Measurements from ENCODE around the gene DBP.
"Not testable (repeated sequence)": the region's sequence is repeated elsewhere in the genome, so short reads cannot be mapped to it uniquely, and the experiment has no call there.

DBP gene, protein sequence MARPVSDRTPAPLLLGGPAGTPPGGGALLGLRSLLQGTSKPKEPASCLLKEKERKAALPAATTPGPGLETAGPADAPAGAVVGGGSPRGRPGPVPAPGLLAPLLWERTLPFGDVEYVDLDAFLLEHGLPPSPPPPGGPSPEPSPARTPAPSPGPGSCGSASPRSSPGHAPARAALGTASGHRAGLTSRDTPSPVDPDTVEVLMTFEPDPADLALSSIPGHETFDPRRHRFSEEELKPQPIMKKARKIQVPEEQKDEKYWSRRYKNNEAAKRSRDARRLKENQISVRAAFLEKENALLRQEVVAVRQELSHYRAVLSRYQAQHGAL

DNA sequence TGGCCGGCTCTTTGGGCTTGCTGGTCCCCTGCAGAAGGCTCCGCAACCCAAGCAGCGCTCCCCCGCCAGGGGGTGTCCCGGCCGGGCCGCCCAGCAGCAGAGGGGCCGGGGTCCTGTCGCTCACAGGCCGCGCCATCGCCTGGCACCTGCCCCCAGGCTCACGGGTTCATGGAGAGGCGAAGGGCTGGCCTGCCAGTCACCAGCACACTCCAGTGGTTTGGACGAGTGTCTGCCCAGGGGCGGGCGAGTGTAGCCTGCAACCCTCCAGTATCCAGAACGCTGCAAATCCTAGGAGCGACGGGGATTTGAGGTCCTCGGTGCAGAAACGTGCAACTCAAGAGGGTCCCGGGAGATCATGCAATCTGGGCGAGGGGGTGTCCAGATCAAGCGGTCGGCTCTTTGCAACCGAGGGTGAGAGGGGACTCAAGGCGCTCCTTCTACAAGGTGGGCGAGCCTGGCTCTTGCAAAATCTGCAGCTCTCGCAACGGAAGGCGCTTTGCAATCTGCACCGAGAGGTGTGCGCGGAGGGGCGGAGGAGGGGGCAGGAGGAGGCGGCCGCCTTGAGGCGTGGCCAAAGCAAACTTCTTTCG is at the start of gene DBP:
Gene DBP (minus strand): TSS at position 521 of the 590 bp plus-strand sequence. CDS start 385 bp downstream, at position 136.
- DNase-seq (ENCODE audit: low read depth): no peak

DNA sequence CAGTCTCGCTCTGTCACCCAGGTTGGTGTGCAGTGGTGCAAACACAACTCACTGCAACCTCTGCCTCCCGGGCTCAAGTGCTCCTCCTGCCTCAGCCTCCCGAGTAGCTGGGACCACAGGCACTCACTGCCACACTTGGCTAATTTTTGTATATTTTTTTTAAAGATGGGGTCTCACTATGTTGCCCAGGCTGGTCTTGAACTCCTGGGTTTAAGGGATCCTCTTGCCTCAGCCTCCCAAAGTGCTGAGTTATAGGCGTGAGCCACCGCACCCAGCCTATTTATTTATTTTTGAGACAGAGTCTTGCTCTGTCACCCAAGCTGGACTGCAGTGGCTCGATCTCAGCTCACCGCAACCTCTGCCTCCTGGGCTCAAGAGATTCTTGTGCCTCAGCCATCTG is 49.5 kb upstream of the DBP start:
- DNase-seq (ENCODE audit: low read depth): not testable (repeated sequence)

DNA sequence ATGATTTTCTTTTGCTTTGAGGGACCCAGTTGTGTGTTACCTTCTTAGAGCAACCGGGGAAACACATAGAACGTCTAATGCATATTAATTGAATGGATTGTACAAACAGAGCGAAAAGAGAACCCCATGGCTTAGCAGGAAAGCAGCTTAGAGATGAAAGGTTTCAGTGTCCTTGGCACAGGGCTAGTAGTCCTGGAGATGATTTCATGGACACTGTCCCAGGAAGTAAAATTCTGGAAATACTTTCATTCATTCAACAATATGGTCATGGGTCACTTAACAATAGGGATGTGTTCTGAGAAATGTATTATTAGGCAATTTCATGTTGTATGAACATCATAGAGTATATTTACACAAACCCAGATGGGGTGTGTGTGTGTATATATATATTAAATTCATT is 48.9 kb upstream of the DBP start:
- no peak for DNase-seq (ENCODE audit: low read depth)

DNA sequence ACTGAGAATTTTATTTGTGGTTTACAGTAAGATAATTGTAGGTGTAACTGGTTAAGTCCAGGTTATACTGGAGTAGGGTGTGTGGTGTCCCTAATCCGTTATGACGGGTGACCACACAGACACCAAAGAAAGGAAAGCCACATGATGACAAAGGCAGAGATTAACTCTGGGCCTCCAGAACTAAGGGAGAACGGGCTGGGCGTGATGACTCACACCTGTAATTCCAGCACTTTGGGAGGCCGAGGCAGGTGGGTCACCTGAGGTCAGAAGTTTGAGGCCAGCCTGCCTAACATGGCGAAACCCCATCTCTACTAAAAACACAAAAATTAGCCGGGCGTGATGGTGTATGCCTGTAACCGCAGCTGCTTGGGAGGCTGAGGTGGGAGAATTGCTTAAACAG is 48.4 kb upstream of the DBP start:
- DNase-seq (ENCODE audit: low read depth): no peak

DNA sequence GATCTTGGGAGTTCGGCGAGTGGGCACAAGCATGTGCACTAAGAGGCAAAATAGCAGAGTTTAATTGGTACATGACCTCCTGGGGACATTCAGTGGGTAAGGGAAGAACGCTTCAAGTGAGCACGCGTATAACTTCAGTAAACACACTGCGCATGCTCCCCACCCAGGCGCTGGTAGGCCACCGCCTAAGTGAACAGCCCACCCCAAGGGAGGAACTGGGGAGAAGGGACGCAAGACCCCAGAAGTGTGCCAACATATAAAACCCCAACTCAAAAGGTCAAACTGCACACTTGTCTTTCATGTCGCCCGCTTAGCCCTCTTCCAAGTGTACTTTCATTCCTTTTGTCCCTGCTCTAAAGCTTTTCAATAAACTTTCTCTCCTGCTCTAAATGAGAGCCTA is 46.2 kb upstream of the DBP start:
- no peak for DNase-seq (ENCODE audit: low read depth)

DNA sequence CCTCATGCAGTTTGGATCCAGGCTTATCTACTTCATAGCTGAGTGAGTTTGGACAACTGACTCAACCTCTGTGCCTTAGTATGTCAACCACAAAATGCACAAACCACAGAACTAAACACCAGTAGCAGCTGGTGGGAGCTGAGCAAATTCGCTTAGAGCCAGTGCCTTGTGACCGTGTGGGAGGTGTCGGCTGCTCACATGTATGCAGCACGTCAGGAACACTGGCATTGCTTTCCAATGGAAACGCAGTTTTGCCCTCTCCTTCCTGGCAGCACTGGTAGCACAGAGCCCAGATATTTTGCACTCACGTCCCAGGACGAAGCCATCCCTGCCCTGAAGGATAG is 43.9 kb upstream of the DBP start:
- DNase-seq (ENCODE audit: low read depth): no peak

DNA sequence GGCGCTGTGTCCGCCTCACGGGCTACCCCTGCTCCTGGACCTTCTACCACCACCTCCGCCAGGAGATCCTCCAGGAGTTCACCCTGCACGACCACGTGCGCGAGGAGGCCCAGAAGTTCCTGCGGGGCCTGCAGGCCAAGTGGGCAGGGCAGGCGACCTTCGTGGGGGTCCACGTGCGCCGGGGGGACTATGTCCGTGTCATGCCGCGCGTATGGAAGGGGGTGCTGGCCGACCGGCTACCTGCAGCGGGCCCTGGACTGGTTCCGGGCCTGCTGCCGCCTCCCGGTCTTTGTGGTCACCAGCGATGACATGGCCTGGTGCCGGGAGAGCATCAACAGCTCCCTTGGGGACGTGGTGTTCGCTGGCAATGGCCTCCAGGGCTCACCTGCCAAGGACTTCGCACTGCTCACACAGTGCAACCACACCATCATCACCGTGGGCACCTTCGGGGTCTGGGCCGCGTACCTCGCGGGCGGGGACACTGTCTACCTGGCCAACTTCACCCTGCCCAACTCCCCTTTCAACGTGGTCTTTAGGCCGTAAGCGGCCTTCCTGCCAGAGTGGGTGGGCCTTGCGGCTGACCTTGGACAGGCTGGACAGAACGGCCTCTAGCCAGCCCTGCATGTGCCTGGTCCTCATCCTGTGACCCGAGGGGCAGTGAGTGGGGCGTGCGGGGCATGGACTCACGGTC is 43.4 kb upstream of the DBP start:
- no peak for DNase-seq (ENCODE audit: low read depth)

DNA sequence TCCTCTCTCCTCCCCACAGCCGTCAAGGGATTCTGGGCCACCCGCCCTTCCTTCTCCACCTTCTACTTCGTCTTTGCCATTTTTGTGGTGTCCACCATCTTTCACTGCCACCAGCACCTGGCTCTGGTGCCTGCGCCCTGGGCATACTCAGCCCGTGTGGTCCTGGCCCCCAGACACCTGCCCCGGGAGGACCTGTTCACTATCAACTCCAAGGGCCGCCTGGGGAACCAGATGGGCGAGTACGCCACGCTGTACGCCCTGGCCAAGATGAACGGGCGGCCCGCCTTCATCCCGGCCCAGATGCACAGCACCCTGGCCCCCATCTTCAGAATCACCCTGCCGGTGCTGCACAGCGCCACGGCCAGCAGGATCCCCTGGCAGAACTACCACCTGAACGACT is 42.8 kb upstream of the DBP start:
- DNase-seq (ENCODE audit: low read depth): not testable (repeated sequence)

DNA sequence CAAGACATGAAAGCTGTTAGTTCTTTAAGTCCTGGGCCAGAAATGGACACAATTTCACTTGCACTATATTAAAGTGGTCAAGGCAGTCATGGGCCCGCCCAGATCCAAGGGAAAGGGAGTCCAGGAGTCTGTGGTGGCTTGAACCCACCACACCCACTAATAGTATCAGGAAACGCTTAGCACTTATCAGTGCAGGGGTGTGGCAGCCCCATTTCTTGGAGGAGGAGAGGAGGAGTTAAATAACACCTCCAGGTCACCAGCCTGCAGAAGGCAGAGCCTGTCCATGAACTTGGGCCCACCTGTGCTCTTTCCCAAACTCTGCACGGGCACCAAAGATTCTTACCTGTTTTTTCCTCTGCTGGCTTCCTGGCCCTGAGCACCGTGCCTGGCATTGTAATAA is 41.0 kb upstream of the DBP start:
- DNase-seq (ENCODE audit: low read depth): no peak

DNA sequence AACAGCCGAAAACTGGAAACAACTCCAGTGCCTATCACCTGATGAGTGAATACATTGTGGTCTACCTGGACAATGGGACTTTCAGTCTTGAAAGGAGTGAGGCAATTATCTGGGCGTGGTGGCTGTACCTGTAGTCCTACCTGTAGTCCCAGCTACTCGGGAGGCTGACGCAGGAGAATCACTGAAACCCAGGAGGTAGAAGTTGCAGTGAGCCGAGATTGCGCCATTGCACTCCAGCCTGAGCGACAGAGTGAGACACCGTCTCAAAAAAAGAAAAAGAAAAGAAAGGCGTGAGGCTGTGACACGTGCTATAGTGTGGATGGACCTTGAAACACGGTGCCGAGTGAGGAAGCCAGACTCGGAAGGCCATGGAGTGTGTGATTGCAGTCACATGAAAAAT is 39.7 kb upstream of the DBP start:
- no peak for DNase-seq (ENCODE audit: low read depth)

DNA sequence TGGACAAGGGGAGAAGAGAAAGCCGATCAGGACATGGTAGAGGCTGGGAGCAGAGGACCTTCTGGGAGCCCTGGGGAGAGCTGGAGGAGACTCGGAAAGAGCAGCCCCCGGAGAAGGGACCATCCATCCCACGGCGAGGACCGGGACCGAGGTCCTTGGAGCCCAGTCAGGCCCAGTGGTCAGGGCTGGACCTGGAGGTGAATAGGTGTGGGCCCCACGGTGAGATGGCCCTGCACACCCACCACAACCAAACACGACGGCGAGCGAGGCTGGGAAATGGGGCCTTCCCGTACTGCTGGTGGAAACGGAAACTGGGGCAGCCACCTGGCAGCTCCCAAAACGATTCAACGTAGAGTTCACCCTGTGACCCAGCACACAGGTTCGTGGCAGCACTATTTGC is 39.3 kb upstream of the DBP start:
- DNase-seq (ENCODE audit: low read depth): no peak

DNA sequence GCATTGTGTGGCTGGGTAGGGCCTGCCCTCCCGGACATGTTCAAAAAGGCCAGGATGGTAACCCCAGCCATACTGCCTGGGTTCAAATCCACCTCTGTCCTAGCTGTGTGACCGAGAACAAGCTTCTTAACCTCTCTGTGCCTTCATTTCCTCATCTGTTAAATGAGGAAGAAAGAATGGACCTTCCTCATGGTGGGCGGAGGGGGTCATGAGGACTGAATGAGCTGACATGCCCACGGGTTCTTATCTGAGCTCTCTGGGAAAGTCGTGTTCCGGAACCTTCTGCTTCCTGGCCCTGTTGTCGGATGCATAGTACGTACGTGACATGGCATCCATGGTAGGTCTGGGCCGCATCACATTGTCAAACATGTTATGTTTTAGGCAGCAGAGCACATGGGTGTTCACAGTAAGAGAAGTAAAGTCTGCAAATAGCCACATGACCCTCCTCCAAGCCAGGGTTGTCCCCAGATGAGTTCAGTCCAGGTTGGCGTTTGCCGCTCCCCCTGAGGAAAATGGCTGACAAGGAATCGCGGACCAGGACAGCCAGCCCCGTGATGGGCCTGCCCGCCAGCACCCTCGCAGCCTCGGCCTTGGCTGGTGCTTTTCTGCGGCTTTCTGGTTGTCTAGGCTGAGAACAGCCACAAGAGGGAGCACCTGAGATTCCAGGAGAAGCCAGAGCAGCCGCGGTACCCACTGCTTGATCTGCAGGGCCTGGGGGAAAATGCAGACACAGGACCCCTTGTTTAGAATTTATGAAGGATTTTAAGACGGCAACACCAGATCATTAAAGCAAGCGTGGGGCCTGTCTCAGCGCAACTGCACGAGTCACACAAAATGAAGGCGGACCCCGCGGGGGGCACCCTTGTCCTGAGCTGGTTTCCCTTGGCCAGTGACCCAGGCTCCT is 38.0 kb upstream of the DBP start:
- DNase-seq (ENCODE audit: low read depth): peak; percentile 54

DNA sequence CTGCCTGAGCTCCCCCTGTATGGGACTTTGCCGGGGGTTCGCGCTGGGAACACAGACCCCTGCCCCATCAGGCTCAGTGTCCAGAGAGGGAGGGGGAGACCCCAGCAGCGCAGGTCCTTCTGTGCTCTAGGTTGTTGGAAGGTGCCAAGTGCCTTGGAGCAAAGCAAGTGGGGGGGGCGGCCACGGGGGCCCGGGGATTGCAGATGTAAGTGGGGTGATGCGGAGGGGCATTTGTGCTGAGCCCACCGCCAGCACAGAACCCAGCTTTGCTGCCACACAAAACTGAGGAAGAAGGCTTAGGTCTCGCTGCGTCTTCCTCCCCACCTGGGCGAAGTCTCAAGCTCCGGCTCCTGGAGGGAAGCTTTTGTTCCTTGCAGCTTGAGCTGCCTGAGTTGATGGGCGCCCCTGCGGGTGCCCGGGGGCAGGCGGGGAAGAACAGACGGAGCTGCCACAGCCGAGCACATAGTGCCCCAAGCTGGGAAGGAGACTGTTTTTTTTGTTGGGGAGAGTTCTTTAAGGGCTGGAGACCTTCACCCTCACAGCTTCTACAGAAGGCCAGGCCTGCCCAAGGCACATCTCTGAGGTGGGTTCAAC is 37.1 kb upstream of the DBP start:
- no peak for DNase-seq (ENCODE audit: low read depth)

DNA sequence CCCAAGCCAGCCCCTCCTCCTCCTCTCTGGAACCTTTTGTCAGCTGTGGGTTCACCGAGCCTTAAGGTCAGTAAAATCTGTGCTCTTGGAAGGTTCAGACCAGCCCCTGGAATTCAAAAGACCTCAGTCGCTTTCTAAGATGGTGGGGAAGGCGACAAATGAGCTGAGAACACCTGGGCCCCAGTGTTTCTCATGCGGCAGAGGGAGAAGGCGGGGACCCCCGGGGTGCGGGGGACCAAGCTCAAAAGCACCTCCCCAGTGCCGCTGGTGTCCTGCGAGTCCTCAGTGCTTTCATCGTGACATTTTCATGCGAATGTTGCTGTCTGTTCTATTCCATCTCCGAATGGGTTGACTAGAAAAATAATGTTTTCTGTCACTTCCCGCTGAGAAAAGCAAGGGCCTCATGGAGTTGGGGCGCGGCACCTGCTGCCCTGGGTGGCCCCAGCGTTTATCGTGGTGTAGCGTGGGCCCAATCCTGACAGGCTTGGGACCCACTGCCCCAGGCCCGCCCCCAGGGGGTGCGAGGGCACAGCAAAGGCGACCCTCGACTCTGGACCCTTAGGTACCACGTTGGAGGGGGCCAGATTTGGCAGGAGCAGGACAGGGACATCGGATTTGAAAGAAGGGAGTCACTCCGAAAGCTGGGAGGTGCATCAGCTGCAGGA is 36.4 kb upstream of the DBP start:
- no peak for DNase-seq (ENCODE audit: low read depth)

DNA sequence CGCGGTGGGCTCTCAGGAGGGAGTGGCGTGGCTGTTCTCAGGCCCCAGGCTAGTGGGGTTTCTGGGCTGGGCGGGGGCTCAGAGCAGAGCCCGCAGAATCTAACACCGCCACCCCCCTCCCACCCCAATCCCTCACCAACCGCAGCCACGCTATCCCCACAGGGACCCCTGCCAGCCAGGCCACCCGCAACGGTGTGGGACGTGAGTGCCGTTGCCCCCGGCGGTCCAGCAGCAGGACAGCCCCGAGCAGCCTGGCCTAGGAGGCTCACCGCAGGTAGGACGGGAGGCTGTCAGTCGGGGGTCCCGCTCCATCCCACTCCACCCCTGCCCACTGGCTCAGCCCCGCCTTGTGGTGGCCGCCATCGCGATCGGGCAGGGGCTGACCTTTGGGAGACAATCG is 35.8 kb upstream of the DBP start, which contains the start of gene NTN5:
Gene NTN5 (minus strand): TSS at position 24 of the 400 bp plus-strand sequence. CDS start 2,031 bp downstream, outside the sequence.
- no peak for DNase-seq (ENCODE audit: low read depth)

DNA sequence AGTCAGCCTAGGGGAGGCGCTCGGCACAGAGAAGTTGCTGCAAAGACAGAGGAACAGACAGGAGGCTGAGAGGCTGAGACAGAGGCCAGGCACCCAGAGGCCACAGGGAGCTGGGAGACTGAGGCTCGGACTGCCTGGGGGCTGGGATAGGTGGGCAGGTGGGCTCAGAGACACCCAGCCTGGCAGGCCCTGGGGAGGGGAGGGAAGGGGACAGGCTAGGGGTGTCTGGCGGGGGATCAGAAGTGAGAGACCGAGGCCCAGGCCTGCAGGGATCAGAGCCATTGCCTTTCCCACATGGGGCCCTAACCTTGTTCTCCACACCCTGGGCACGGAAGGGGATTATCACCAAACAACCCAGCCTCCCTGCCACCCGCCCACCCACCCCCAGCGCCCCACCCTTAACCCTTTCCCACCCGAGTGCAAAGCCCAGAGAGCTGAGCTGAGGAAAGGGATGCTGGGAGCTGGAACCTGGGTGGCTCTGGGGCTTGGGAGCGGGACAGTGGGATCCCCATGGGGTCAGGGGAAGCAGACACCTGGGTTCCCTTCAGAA is 34.3 kb upstream of the DBP start:
- DNase-seq (ENCODE audit: low read depth): no peak

DNA sequence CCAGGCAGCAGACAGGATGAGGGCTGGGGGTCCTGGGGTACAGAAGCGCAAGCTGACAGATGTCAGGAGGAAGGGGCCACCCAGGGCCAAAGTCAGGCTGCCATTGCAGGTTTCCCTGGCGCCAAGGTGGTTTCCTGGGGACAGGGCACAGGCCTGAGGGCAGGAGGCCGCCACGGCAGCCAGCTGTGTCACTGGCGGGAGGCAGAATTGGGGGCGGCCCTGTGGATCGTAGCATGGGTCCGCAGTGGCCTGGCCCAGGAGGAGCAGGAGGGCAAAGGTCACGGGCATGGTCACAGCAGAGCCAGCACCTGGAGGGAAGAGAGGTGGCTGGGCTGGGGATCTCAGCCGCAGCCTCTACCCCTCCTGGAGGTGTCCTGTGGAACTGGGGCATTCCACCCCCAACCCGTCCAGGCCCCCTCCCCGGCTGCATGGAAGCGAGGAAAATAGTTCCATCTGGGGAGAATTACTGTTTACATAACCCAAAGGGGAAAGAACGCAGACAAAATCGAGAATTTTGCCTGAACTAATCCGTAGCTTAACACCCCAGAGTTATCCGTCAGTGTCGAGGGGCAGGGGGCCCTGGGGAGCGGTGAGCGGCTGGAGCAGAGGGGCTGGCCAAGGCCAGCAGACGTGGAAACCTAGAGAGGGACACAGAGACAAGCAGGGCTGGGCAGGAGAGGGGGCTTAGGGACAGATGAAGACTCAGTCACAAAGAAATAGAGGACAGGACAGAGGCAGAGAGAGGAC is 33.7 kb upstream of the DBP start:
- no peak for DNase-seq (ENCODE audit: low read depth)

DNA sequence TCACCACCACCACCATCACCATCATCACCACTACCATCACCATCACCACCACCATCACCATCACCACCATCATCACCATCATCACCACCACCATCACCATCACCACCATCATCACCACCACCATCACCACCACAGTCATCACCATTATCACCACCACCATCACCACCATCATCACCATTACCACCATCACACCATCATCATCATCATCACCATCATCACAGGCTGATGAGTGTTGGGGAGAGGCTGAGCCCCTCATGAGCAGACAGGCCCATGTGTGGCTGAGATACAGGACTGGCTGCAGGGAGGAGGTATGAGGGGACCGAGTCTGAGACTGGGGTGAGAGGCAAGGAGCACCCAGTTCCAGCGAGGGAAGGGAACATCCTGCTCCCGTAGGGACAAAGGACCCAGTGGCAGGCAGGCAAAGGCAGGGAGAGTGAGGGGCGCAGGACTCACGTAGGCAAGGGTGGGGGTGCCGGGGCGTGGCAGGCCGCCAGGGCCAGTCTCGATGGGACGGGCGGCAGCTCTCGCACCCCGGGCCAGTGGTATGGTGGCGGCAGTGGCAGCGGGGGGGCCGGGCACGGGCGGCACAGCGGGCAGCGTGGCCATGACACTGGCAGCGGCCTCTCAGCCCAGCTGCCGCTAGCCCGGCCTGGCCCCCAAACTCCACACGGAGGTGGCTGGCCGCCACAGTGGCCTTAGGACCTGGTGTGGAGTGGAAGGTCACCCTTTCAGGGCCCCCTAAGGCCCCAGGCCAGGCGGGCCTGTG is 32.9 kb upstream of the DBP start:
- DNase-seq (ENCODE audit: low read depth): no peak

DNA sequence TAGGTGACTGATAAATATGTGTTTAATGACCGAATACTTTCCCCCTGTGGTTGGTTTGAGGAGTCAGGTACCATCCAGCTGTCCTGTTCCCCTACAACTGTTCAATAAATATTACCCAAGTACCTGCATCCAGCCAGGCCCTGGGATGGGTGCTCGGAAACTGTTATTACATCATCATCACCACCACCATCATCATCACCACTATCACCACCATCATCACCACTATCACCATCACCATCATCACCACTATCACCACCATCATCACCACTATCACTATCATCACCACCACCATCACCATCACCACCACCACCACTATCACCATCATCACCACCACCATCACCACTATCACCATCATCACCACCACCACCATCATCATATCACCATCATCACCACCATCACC is 31.6 kb upstream of the DBP start:
- no peak for DNase-seq (ENCODE audit: low read depth)

DNA sequence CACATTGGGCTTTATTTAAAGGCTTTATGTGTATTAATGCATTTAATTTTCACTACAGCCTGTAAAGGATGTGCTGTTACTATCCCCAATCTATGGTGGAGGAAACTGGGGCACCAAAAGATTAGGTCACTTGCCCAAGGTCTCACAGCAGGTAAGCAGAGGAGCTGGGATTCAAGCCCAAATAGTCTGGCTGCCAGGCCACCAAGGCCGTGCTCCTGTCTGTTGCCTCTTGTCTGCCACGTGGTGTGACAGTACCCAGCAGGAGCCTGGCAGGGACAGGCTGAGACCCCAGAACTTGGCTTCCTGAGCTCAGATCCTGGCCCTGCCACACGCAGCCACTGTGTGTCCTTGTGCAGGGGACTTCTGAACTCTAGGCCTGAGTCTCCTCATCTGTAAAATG is 31.2 kb upstream of the DBP start:
- DNase-seq (ENCODE audit: low read depth): no peak
